Renal cortex interstitium (tissue), 3 donors: Measurements from ENCODE around the gene FANCI. TPM values are rescaled to one million over a fixed set of nuclear protein-coding genes. Genes with fewer than 3 reads are reported as not detected.

Experiments used
- polyA plus RNA-seq, 3 donors: library from polyadenylated mRNA; unstranded; fragments of 120-200 nt; gene quantifications; one replicate each; pipeline ENCODE4 v1.2.1, GENCODE V29; 2013; ENCODE audit not compliant: insufficient read length in 3 of 3

FANCI gene
- polyA plus RNA-seq, 3 donors, result 31.3 to 39.8 (median 36.9) TPM

Other genes with a start within 250 kb of the FANCI start
- 10 to 100 TPM; 29.2 to 30.1 (median 29.6) TPM for gene ABHD2, start 155.5 kb upstream of the FANCI start, polyA plus RNA-seq
- not detected for gene RLBP1, start 22.4 kb upstream of the FANCI start, polyA plus RNA-seq
- 10 to 100 TPM; 46.7 to 55.7 (median 54.2) TPM for gene POLG, start 90.8 kb downstream of the FANCI start, polyA plus RNA-seq